Liver (tissue), 9 donors: Measurements from ENCODE around the gene GNPTAB. TPM values are rescaled to one million over a fixed set of nuclear protein-coding genes. Genes with fewer than 3 reads are reported as not detected.
"Not testable (repeated sequence)": the region's sequence is repeated elsewhere in the genome, so short reads cannot be mapped to it uniquely, and the experiment has no call there.

Source experiments
- DNase-seq: peaks from one replicate; pipeline ENCODE4 v3.0.0-alpha.2; 2017; ENCODE audit warnings: low spot score
- H3K27ac ChIP-seq, 2 donors: one replicate each; pipeline ENCODE4 v1.7.0; 2013; ENCODE audit warnings: inconsistent platforms in 2 of 2, low read length in 2 of 2, control low read depth in 1 of 2, low read depth in 1 of 2, mild to moderate bottlenecking in 1 of 2
- H3K27me3 ChIP-seq, 4 donors: one replicate each; pipeline versions ENCODE4 v1.6.1 to v1.7.0; 2013; ENCODE audit warnings: low read length in 3 of 4, inconsistent platforms in 1 of 4, mild to moderate bottlenecking in 1 of 4, moderate library complexity in 1 of 4; ENCODE audit not compliant: control insufficient read depth in 4 of 4, insufficient read depth in 4 of 4
- H3K36me3 ChIP-seq, 4 donors: one replicate each; pipeline versions ENCODE4 v1.6.1 to v1.7.0; 2013; ENCODE audit warnings: low read length in 3 of 4, mild to moderate bottlenecking in 3 of 4, low read depth in 1 of 4, moderate library complexity in 1 of 4; ENCODE audit not compliant: control insufficient read depth in 4 of 4, insufficient read depth in 3 of 4
- H3K4me1 ChIP-seq, 4 donors: one replicate each; pipeline versions ENCODE4 v1.6.1 to v1.7.0; 2013; ENCODE audit warnings: low read length in 3 of 4, mild to moderate bottlenecking in 3 of 4, moderate library complexity in 1 of 4; ENCODE audit not compliant: control insufficient read depth in 4 of 4, insufficient read depth in 4 of 4
- H3K4me3 ChIP-seq, 3 donors: one replicate each; pipeline versions ENCODE4 v1.6.1 to v1.7.0; 2013; ENCODE audit warnings: low read length in 3 of 3, control low read depth in 1 of 3, low read depth in 1 of 3, mild to moderate bottlenecking in 1 of 3
- H3K9ac ChIP-seq, 2 donors: one replicate each; pipeline ENCODE4 v1.7.0; 2013; ENCODE audit warnings: low read length in 2 of 2, mild to moderate bottlenecking in 2 of 2, moderate library complexity in 2 of 2, control low read depth in 1 of 2, low read depth in 1 of 2
- H3K9me3 ChIP-seq, 4 donors: one replicate each; pipeline versions ENCODE4 v1.6.1 to v1.7.0; 2013; ENCODE audit warnings: low read length in 3 of 4; ENCODE audit not compliant: control insufficient read depth in 4 of 4
- ATF3 ChIP-seq: IDR thresholded peaks from 2 replicates; pipeline ENCODE4 v1.6.1; 2016; ENCODE audit warnings: antibody characterized with exemption
- FOXA1 ChIP-seq: IDR thresholded peaks from 2 replicates; pipeline ENCODE4 v1.6.1; 2016; ENCODE audit warnings: antibody characterized with exemption
- FOXA2 ChIP-seq: IDR thresholded peaks from 2 replicates; pipeline ENCODE4 v1.6.1; 2016; ENCODE audit warnings: antibody characterized with exemption
- GABPA ChIP-seq, 2 donors: IDR thresholded peaks in 1 of 2; conservative IDR thresholded peaks in 1 of 2; 2 replicates each; pipeline ENCODE4 v1.6.1; 2016; ENCODE audit warnings: antibody characterized with exemption in 2 of 2, mild to moderate bottlenecking in 1 of 2, moderate library complexity in 1 of 2
- HNF4A ChIP-seq, 2 donors: conservative IDR thresholded peaks; 2 replicates each; pipeline ENCODE4 v1.6.1; 2016; ENCODE audit warnings: antibody characterized with exemption in 2 of 2, mild to moderate bottlenecking in 2 of 2
- HNF4G ChIP-seq: IDR thresholded peaks from 2 replicates; pipeline ENCODE4 v1.6.1; 2016; ENCODE audit warnings: antibody characterized with exemption
- JUND ChIP-seq, 2 donors: IDR thresholded peaks; 2 replicates each; pipeline ENCODE4 v1.6.1; 2016; ENCODE audit warnings: antibody characterized with exemption in 2 of 2
- MAX ChIP-seq: IDR thresholded peaks from 2 replicates; pipeline ENCODE4 v1.6.1; 2016; ENCODE audit warnings: antibody characterized with exemption
- NR2F2 ChIP-seq: IDR thresholded peaks from 2 replicates; pipeline ENCODE4 v1.6.1; 2016; ENCODE audit warnings: antibody characterized with exemption
- RAD21 ChIP-seq, 2 donors: IDR thresholded peaks; 2 replicates each; pipeline ENCODE4 v1.6.1; 2016; ENCODE audit warnings: antibody characterized with exemption in 2 of 2, mild to moderate bottlenecking in 2 of 2
- RXRA ChIP-seq, 2 donors: IDR thresholded peaks; 2 replicates each; pipeline ENCODE4 v1.6.1; 2017 to 2018; ENCODE audit warnings: antibody characterized with exemption in 2 of 2, mild to moderate bottlenecking in 1 of 2
- YY1 ChIP-seq: IDR thresholded peaks from 2 replicates; pipeline ENCODE4 v1.6.1; 2016; ENCODE audit warnings: antibody characterized with exemption, mild to moderate bottlenecking
- ZBTB33 ChIP-seq: IDR thresholded peaks from 2 replicates; pipeline ENCODE4 v1.6.1; 2016; ENCODE audit warnings: antibody characterized with exemption
- WGBS: extraction: QIAGEN DNeasy Blood & Tissue Kit; methylation state at CpG from one replicate; pipeline ENCODE4 v1.1.7; 2013; 5-methylcytosine and 5-hydroxymethylcytosine counted together
- polyA plus RNA-seq, 2 donors: library from polyadenylated mRNA; stranded (reverse) in 1 of 2; unstranded in 1 of 2; fragments of 200-250 nt in 1 of 2; fragments of >200 nt in 1 of 2; fragmentation: Nextera tagmentation in 1 of 2; extraction: Ambion mirVana in 1 of 2; gene quantifications; one replicate each; pipeline versions ENCODE4 v1.2.1 to v1.2.3, GENCODE V29; 2013 to 2015
- total RNA-seq, 2 donors: library from RNA; depleted of rRNA; stranded (reverse); fragments of >200 nt; gene quantifications; one replicate each; pipeline ENCODE4 v1.2.3, GENCODE V29; 2014
- donor health status: healthy.
- donor health status: healthy.
- donor health status: healthy.
- donor health status: healthy.
- donor health status: healthy.

GNPTAB gene
- total and polyA plus RNA-seq, 4 donors, result 4.6 to 11.1 (median 7.7) TPM

GRCh38 chr12:101859664-101860607, 29.2 kb upstream of the GNPTAB start (continued):
- no peak for TF ChIP-seq YY1
- TF ChIP-seq JUND (IDR thresholded peaks at IDR 0.05), result no peak

GRCh38 chr12:101858361-101858760, 27.6 kb upstream of the GNPTAB start:
- WGBS, result 92% methylated on average over 3 of the region's 3 CpGs
- Histone ChIP-seq H3K9ac (no peak overlapping the region), H3K9me3 (no peaks in the 10 kb centered on the region), H3K4me1 (no peaks in the 10 kb centered on the region), H3K36me3 (no peaks in the 10 kb centered on the region), H3K27ac (no peak overlapping the region), H3K27me3 (no peaks in the 10 kb centered on the region), H3K4me3 (no peak overlapping the region)
- TF ChIP-seq YY1 (no peak), NR2F2 (no peak), MAX (no peak), JUND (IDR thresholded peaks at IDR 0.05) (no peak), HNF4G (no peak), RXRA (IDR thresholded peaks at IDR 0.05) (no peak), FOXA1 (no peak), ZBTB33 (no peak), FOXA2 (no peak), RAD21 (IDR thresholded peaks at IDR 0.05) (no peak), ATF3 (no peak), GABPA (IDR thresholded peaks at IDR 0.05 in 1 of 2, conservative IDR thresholded peaks at IDR 0.05 in 1 of 2) (no peak)
- no peak for DNase-seq

GRCh38 chr12:101857043-101857558, 26.3 kb upstream of the GNPTAB start:
- H3K4me1 ChIP-seq, result no peaks in the 10 kb centered on the region
- H3K27ac ChIP-seq, result no peak overlapping the region
- no peak for DNase-seq
- no peak overlapping the region for H3K4me3 ChIP-seq
- 75% methylated on average over 1 of the region's 1 CpG for WGBS
- no peaks in the 10 kb centered on the region for H3K9me3 ChIP-seq
- H3K36me3 ChIP-seq, result no peaks in the 10 kb centered on the region
- no peaks in the 10 kb centered on the region for H3K27me3 ChIP-seq
- no peak for TF ChIP-seq RXRA (IDR thresholded peaks at IDR 0.05)
- TF ChIP-seq HNF4A (conservative IDR thresholded peaks at IDR 0.05), result no peak
- TF ChIP-seq GABPA (IDR thresholded peaks at IDR 0.05 in 1 of 2, conservative IDR thresholded peaks at IDR 0.05 in 1 of 2), result no peak
- no peak for TF ChIP-seq RAD21 (IDR thresholded peaks at IDR 0.05)
- H3K9ac ChIP-seq, result no peak overlapping the region

- not testable (repeated sequence) for H3K27ac ChIP-seq, H3K9me3 ChIP-seq, H3K9ac ChIP-seq, H3K4me1 ChIP-seq, DNase-seq, H3K4me3 ChIP-seq, H3K27me3 ChIP-seq, H3K36me3 ChIP-seq
- WGBS, result 93% methylated on average over 5 of the region's 5 CpGs
Observed at GRCh38 chr12:101856614-101857013, 25.9 kb upstream of the GNPTAB start.
